ENCODE data around the gene TMEM30B. TPM values are rescaled to one million over a fixed set of nuclear protein-coding genes. Genes with fewer than 3 reads are reported as not detected.

Gene TMEM30B
- total RNA-seq, 4 donors from 2014 or later = 1.9 to 4.6 (median 2.5) TPM

GRCh38 chr14:61298824-61299223 is 17.7 kb upstream of the TMEM30B start:
- no peak for DNase-seq (ENCODE audit: low spot score)
- no peak for TF ChIP-seq CTCF (IDR thresholded peaks at IDR 0.05)
- no peak for ATAC-seq (ENCODE audit: low FRiP score)

- DNase-seq (ENCODE audit: low spot score) = no peak
- no peak for TF ChIP-seq CTCF (IDR thresholded peaks at IDR 0.05)
- ATAC-seq (ENCODE audit: low FRiP score) = no peak
These were observed 16.4 kb upstream of the TMEM30B start for GRCh38 chr14:61297581-61297980.

GRCh38 chr14:61296719-61297502 is 15.8 kb upstream of the TMEM30B start:
- DNase-seq (ENCODE audit: low spot score) (no peak), ATAC-seq (ENCODE audit: low FRiP score) (no peak)
- TF ChIP-seq CTCF (IDR thresholded peaks at IDR 0.05) = no peak

GRCh38 chr14:61296151-61296550 is 15.0 kb upstream of the TMEM30B start:
- DNase-seq (ENCODE audit: low spot score) (no peak), ATAC-seq (ENCODE audit: low FRiP score) (no peak)
- no peak for TF ChIP-seq CTCF (IDR thresholded peaks at IDR 0.05)

GRCh38 chr14:61290701-61291100 is 9.6 kb upstream of the TMEM30B start:
- TF ChIP-seq CTCF (IDR thresholded peaks at IDR 0.05) = no peak
- no peak for ATAC-seq (ENCODE audit: low FRiP score)
- DNase-seq (ENCODE audit: low spot score) = no peak

- DNase-seq (ENCODE audit: low spot score) = no peak
- no peak for TF ChIP-seq CTCF (IDR thresholded peaks at IDR 0.05)
- no peak for ATAC-seq (ENCODE audit: low FRiP score)
These were observed 7.6 kb upstream of the TMEM30B start for GRCh38 chr14:61288720-61289119.

- DNase-seq (ENCODE audit: low spot score) (no peak), ATAC-seq (ENCODE audit: low FRiP score) (no peak)
- TF ChIP-seq CTCF (IDR thresholded peaks at IDR 0.05) = no peak
These were observed 7.1 kb upstream of the TMEM30B start for GRCh38 chr14:61288228-61288627.
